ENCODE measurements around the gene RHCG. TPM values are rescaled to one million over a fixed set of nuclear protein-coding genes. Genes with fewer than 3 reads are reported as not detected.

The RHCG gene
- total and polyA plus RNA-seq, 2 donors = 0.85 to 9.0 TPM

DNA sequence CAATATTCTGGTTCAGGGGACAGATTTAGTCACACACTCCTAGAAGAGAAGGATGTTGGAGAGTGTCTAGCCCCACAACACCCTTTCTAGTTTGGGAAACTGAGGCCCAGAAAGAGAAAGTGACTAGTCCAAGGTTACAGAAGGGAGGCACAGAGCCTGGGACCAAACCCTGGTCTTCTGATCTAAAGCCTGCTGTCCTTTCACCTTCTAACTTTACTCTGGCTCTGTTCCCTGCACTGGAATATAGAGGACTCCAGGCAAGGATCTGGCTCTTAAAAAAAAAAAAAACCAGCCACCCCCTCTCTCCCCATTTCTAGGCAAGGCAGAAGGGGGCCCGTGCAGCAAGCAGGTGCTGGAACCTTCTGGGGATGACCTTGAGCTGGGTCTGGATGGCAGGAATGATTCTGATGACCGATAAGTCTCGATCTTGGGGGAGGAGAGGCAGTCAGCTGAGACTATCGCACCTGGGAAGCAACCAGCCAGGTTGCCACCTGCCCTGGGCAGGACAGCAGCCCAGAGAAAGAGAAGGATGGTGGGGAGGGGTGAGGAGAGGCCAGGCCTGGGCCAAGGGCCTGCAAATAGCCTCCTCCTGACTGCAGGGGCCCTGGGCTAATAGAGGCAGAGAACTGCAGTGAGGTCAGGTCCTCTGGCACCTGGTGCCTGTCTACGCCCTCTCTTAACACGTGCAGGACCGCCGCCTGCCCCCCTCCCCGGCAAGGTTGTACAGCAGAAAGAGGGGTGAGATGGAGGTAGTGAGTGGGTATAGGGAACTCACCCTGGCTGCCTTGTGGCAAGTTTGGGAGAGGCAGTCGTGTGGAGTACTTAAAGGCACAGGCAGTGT, 30.4 kb upstream of the RHCG start:
- 91% methylated on average over 10 of the region's 10 CpGs for WGBS
- Histone ChIP-seq H3K4me1 (ENCODE audit: control insufficient read depth in 2 of 2, insufficient read depth in 2 of 2, low read length in 2 of 2) (no peaks in the 10 kb centered on the region), H3K9me3 (ENCODE audit: control insufficient read depth in 2 of 2, insufficient read depth in 1 of 2, low read length in 1 of 2) (no peaks in the 10 kb centered on the region), H3K27me3 (ENCODE audit: control insufficient read depth in 2 of 2, insufficient read depth in 1 of 2, low read length in 1 of 2) (peaks cover 0 to 3% of the 10 kb centered on the region in 2 donors), H3K36me3 (ENCODE audit: control insufficient read depth in 2 of 2, insufficient read depth in 2 of 2, low read length in 1 of 2) (no peaks in the 10 kb centered on the region), H3K27ac (ENCODE audit: low read depth in 1 of 2, low read length in 1 of 2) (no peak overlapping the region), H3K4me3 (ENCODE audit: low read length in 2 of 2) (no peak overlapping the region)
- no peak for DNase-seq (ENCODE audit: low read depth in 6 of 9, low spot score in 9 of 9)

GRCh38 chr15:89526181-89526580, 29.8 kb upstream of the RHCG start:
- Histone ChIP-seq H3K4me1 (ENCODE audit: control insufficient read depth in 2 of 2, insufficient read depth in 2 of 2, low read length in 2 of 2) (no peaks in the 10 kb centered on the region), H3K27me3 (ENCODE audit: control insufficient read depth in 2 of 2, insufficient read depth in 1 of 2, low read length in 1 of 2) (peaks cover 0 to 3% of the 10 kb centered on the region in 2 donors), H3K9me3 (ENCODE audit: control insufficient read depth in 2 of 2, insufficient read depth in 1 of 2, low read length in 1 of 2) (no peaks in the 10 kb centered on the region), H3K27ac (ENCODE audit: low read depth in 1 of 2, low read length in 1 of 2) (no peak overlapping the region), H3K36me3 (ENCODE audit: control insufficient read depth in 2 of 2, insufficient read depth in 2 of 2, low read length in 1 of 2) (no peaks in the 10 kb centered on the region), H3K4me3 (ENCODE audit: low read length in 2 of 2) (no peak overlapping the region)
- DNase-seq (ENCODE audit: low read depth in 6 of 9, low spot score in 9 of 9) = no peak
- 96% methylated on average over 7 of the region's 7 CpGs for WGBS

DNA sequence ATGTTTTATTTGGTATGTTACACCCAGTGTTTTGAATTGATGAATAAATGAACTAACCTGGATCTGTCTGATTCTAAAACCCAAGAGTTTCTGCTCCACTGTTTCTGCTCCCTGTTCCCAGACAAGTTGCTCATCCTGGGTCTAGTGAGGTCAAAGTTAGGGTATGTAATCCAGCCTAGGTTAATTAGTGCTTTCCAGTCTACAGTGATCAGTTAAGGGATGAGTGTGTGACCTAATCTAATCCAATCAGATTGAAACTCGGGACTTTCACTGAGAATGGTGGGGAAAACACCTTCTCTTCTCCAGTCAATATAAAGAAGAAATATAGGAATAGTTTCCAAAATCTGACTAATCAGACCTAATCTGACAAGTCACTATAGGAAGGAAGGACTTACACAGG, 27.8 kb upstream of the RHCG start:
- no peaks in the 10 kb centered on the region for H3K4me1 ChIP-seq (ENCODE audit: control insufficient read depth in 2 of 2, insufficient read depth in 2 of 2, low read length in 2 of 2)
- 93% methylated on average over 1 of the region's 1 CpG for WGBS
- H3K27me3 ChIP-seq (ENCODE audit: control insufficient read depth in 2 of 2, insufficient read depth in 1 of 2, low read length in 1 of 2) = peaks cover 0 to 3% of the 10 kb centered on the region in 2 donors
- no peak for DNase-seq (ENCODE audit: low read depth in 6 of 9, low spot score in 9 of 9)
- no peak overlapping the region for H3K4me3 ChIP-seq (ENCODE audit: low read length in 2 of 2)
- H3K27ac ChIP-seq (ENCODE audit: low read depth in 1 of 2, low read length in 1 of 2) = no peak overlapping the region
- H3K9me3 ChIP-seq (ENCODE audit: control insufficient read depth in 2 of 2, insufficient read depth in 1 of 2, low read length in 1 of 2) = no peaks in the 10 kb centered on the region
- no peaks in the 10 kb centered on the region for H3K36me3 ChIP-seq (ENCODE audit: control insufficient read depth in 2 of 2, insufficient read depth in 2 of 2, low read length in 1 of 2)

GRCh38 chr15:89523101-89523500, 26.7 kb upstream of the RHCG start:
- no peak overlapping the region for H3K27ac ChIP-seq (ENCODE audit: low read depth in 1 of 2, low read length in 1 of 2)
- H3K4me3 ChIP-seq (ENCODE audit: low read length in 2 of 2) = no peak overlapping the region
- H3K4me1 ChIP-seq (ENCODE audit: control insufficient read depth in 2 of 2, insufficient read depth in 2 of 2, low read length in 2 of 2) = no peaks in the 10 kb centered on the region
- no peak for DNase-seq (ENCODE audit: low read depth in 6 of 9, low spot score in 9 of 9)
- no peaks in the 10 kb centered on the region for H3K36me3 ChIP-seq (ENCODE audit: control insufficient read depth in 2 of 2, insufficient read depth in 2 of 2, low read length in 1 of 2)
- WGBS = 79% methylated on average over 2 of the region's 2 CpGs
- H3K9me3 ChIP-seq (ENCODE audit: control insufficient read depth in 2 of 2, insufficient read depth in 1 of 2, low read length in 1 of 2) = no peaks in the 10 kb centered on the region
- peaks cover 0 to 3% of the 10 kb centered on the region in 2 donors for H3K27me3 ChIP-seq (ENCODE audit: control insufficient read depth in 2 of 2, insufficient read depth in 1 of 2, low read length in 1 of 2)

GRCh38 chr15:89521605-89522004, 25.2 kb upstream of the RHCG start:
- Histone ChIP-seq H3K27me3 (ENCODE audit: control insufficient read depth in 2 of 2, insufficient read depth in 1 of 2, low read length in 1 of 2) (peaks cover 0 to 3% of the 10 kb centered on the region in 2 donors), H3K27ac (ENCODE audit: low read depth in 1 of 2, low read length in 1 of 2) (no peak overlapping the region), H3K4me1 (ENCODE audit: control insufficient read depth in 2 of 2, insufficient read depth in 2 of 2, low read length in 2 of 2) (no peaks in the 10 kb centered on the region), H3K36me3 (ENCODE audit: control insufficient read depth in 2 of 2, insufficient read depth in 2 of 2, low read length in 1 of 2) (no peaks in the 10 kb centered on the region), H3K4me3 (ENCODE audit: low read length in 2 of 2) (no peak overlapping the region), H3K9me3 (ENCODE audit: control insufficient read depth in 2 of 2, insufficient read depth in 1 of 2, low read length in 1 of 2) (no peaks in the 10 kb centered on the region)
- no peak for DNase-seq (ENCODE audit: low read depth in 6 of 9, low spot score in 9 of 9)
- 97% methylated on average over 1 of the region's 1 CpG for WGBS

- no peak for DNase-seq (ENCODE audit: low read depth in 6 of 9, low spot score in 9 of 9)
- Histone ChIP-seq H3K36me3 (ENCODE audit: control insufficient read depth in 2 of 2, insufficient read depth in 2 of 2, low read length in 1 of 2) (no peaks in the 10 kb centered on the region), H3K27me3 (ENCODE audit: control insufficient read depth in 2 of 2, insufficient read depth in 1 of 2, low read length in 1 of 2) (peaks cover 0 to 4% of the 10 kb centered on the region in 2 donors), H3K9me3 (ENCODE audit: control insufficient read depth in 2 of 2, insufficient read depth in 1 of 2, low read length in 1 of 2) (no peaks in the 10 kb centered on the region), H3K27ac (ENCODE audit: low read depth in 1 of 2, low read length in 1 of 2) (no peak overlapping the region), H3K4me3 (ENCODE audit: low read length in 2 of 2) (no peak overlapping the region), H3K4me1 (ENCODE audit: control insufficient read depth in 2 of 2, insufficient read depth in 2 of 2, low read length in 2 of 2) (no peaks in the 10 kb centered on the region)
- 86% methylated on average over 4 of the region's 4 CpGs for WGBS
Observed at GRCh38 chr15:89515477-89515876, 19.1 kb upstream of the RHCG start.

GRCh38 chr15:89514596-89515406, 18.4 kb upstream of the RHCG start:
- Histone ChIP-seq H3K36me3 (ENCODE audit: control insufficient read depth in 2 of 2, insufficient read depth in 2 of 2, low read length in 1 of 2) (no peaks in the 10 kb centered on the region), H3K4me1 (ENCODE audit: control insufficient read depth in 2 of 2, insufficient read depth in 2 of 2, low read length in 2 of 2) (no peaks in the 10 kb centered on the region), H3K27me3 (ENCODE audit: control insufficient read depth in 2 of 2, insufficient read depth in 1 of 2, low read length in 1 of 2) (peaks cover 0 to 4% of the 10 kb centered on the region in 2 donors), H3K9me3 (ENCODE audit: control insufficient read depth in 2 of 2, insufficient read depth in 1 of 2, low read length in 1 of 2) (no peaks in the 10 kb centered on the region), H3K27ac (ENCODE audit: low read depth in 1 of 2, low read length in 1 of 2) (no peak overlapping the region), H3K4me3 (ENCODE audit: low read length in 2 of 2) (no peak overlapping the region)
- no peak for DNase-seq (ENCODE audit: low read depth in 6 of 9, low spot score in 9 of 9)
- 85% methylated on average over 6 of the region's 6 CpGs for WGBS

DNA sequence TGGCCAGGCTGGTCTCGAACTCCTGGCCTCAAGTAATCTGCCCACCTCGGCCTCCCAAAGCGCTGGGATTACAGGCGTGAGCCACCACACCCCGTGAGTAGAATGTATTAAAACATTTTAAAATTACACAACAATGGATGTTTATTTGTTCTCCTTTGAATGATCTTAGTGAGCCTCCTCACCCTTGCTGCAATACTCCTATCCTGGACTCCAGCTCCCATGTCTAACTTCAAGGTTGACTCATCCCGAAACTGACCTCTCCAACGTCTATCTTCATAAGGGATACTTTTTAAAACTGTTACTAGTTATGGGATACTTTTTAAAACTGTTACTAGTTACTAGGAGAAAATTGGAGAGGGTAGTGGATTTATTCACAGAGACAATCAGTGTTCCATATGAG, 17.8 kb upstream of the RHCG start:
- 90% methylated on average over 7 of the region's 7 CpGs for WGBS

DNA sequence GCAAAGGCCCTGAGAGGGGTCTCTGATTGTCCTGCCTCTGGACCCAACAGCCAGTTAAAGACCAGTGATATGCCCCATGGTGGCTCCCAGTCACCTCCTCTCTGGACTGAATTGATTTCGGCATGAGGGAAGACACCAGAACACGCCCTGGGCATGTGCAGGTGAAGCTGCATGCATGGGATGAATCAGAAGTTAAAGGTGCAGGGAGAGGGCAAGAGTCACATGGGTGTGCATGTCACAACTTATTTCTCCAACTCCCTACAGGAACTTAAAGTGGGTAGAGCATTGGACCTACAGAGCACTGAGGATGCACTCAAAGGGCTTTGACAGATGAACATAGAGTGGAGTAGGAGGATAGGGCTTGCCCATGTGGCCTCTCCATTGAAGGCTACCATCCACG, 16.9 kb upstream of the RHCG start:
- Histone ChIP-seq H3K4me1 (ENCODE audit: control insufficient read depth in 2 of 2, insufficient read depth in 2 of 2, low read length in 2 of 2) (no peaks in the 10 kb centered on the region), H3K4me3 (ENCODE audit: low read length in 2 of 2) (no peak overlapping the region), H3K27ac (ENCODE audit: low read depth in 1 of 2, low read length in 1 of 2) (no peak overlapping the region), H3K36me3 (ENCODE audit: control insufficient read depth in 2 of 2, insufficient read depth in 2 of 2, low read length in 1 of 2) (no peaks in the 10 kb centered on the region), H3K9me3 (ENCODE audit: control insufficient read depth in 2 of 2, insufficient read depth in 1 of 2, low read length in 1 of 2) (no peaks in the 10 kb centered on the region), H3K27me3 (ENCODE audit: control insufficient read depth in 2 of 2, insufficient read depth in 1 of 2, low read length in 1 of 2) (peaks cover 0 to 4% of the 10 kb centered on the region in 2 donors)
- WGBS = 70% methylated on average over 3 of the region's 3 CpGs
- no peak for DNase-seq (ENCODE audit: low read depth in 6 of 9, low spot score in 9 of 9)

More for the DNA sequence above, 17.8 kb upstream of the RHCG start:
- Histone ChIP-seq H3K27me3 (ENCODE audit: control insufficient read depth in 2 of 2, insufficient read depth in 1 of 2, low read length in 1 of 2) (peaks cover 0 to 4% of the 10 kb centered on the region in 2 donors), H3K36me3 (ENCODE audit: control insufficient read depth in 2 of 2, insufficient read depth in 2 of 2, low read length in 1 of 2) (no peaks in the 10 kb centered on the region), H3K4me1 (ENCODE audit: control insufficient read depth in 2 of 2, insufficient read depth in 2 of 2, low read length in 2 of 2) (no peaks in the 10 kb centered on the region), H3K4me3 (ENCODE audit: low read length in 2 of 2) (no peak overlapping the region), H3K27ac (ENCODE audit: low read depth in 1 of 2, low read length in 1 of 2) (no peak overlapping the region), H3K9me3 (ENCODE audit: control insufficient read depth in 2 of 2, insufficient read depth in 1 of 2, low read length in 1 of 2) (no peaks in the 10 kb centered on the region)
- no peak for DNase-seq (ENCODE audit: low read depth in 6 of 9, low spot score in 9 of 9)
